Liver (tissue), 3 donors: ENCODE measurements around the gene CRACR2B.

Source experiments
- CTCF ChIP-seq: fragments of 150-350 bp; IDR thresholded peaks from 2 replicates; pipeline ENCODE4 v1.5.1; 2017; ENCODE audit warnings: improper control_type of control experiment, low read depth, low read length; ENCODE audit not compliant: missing input control
- EGR1 ChIP-seq, 2 donors: IDR thresholded peaks; 2 replicates each; pipeline ENCODE4 v1.6.1; 2016 to 2018; ENCODE audit warnings: antibody characterized with exemption in 2 of 2, low read depth in 2 of 2
- FOXA1 ChIP-seq: IDR thresholded peaks from 2 replicates; pipeline ENCODE4 v1.6.1; 2016; ENCODE audit warnings: antibody characterized with exemption
- FOXA2 ChIP-seq: IDR thresholded peaks from 2 replicates; pipeline ENCODE4 v1.6.1; 2016; ENCODE audit warnings: antibody characterized with exemption
- JUND ChIP-seq, 2 donors: IDR thresholded peaks; 2 replicates each; pipeline ENCODE4 v1.6.1; 2016; ENCODE audit warnings: antibody characterized with exemption in 2 of 2
- REST ChIP-seq: IDR thresholded peaks from 2 replicates; pipeline ENCODE4 v1.6.1; 2016; ENCODE audit warnings: antibody characterized with exemption, mild to moderate bottlenecking
- SP1 ChIP-seq: IDR thresholded peaks from 2 replicates; pipeline ENCODE4 v1.6.1; 2018; ENCODE audit warnings: antibody characterized with exemption, mild to moderate bottlenecking
- TAF1 ChIP-seq: conservative IDR thresholded peaks from 2 replicates; pipeline ENCODE4 v1.6.1; 2016; ENCODE audit warnings: antibody characterized with exemption, mild to moderate bottlenecking
- YY1 ChIP-seq: IDR thresholded peaks from 2 replicates; pipeline ENCODE4 v1.6.1; 2016; ENCODE audit warnings: antibody characterized with exemption, mild to moderate bottlenecking
- ZBTB33 ChIP-seq: IDR thresholded peaks from 2 replicates; pipeline ENCODE4 v1.6.1; 2016; ENCODE audit warnings: antibody characterized with exemption
- donor health status: healthy.
- donor health status: healthy.

- TF ChIP-seq ZBTB33 = no peak
- no peak for TF ChIP-seq TAF1
- peak; percentile 24 for TF ChIP-seq SP1
- TF ChIP-seq CTCF = no peak
- TF ChIP-seq JUND (IDR thresholded peaks at IDR 0.05) = peak; percentile 47 to 59
- TF ChIP-seq FOXA2 = no peak
- no peak for TF ChIP-seq REST
- no peak for TF ChIP-seq EGR1 (IDR thresholded peaks at IDR 0.05; ENCODE audit: low read depth in 2 of 2)
- TF ChIP-seq YY1 = no peak
- TF ChIP-seq FOXA1 = no peak
These were observed 9.2 kb upstream of the CRACR2B start, which contains the start of gene PNPLA2 for GRCh38 chr11:818396-819128.
